ENCODE measurements around the gene EREG. TPM values are rescaled to one million over a fixed set of nuclear protein-coding genes. Genes with fewer than 3 reads are reported as not detected.

The EREG gene
- total RNA-seq, 4 donors from 2014 or later: 1.2 to 4.0 (median 4.0) TPM; not detected in 1

DNA sequence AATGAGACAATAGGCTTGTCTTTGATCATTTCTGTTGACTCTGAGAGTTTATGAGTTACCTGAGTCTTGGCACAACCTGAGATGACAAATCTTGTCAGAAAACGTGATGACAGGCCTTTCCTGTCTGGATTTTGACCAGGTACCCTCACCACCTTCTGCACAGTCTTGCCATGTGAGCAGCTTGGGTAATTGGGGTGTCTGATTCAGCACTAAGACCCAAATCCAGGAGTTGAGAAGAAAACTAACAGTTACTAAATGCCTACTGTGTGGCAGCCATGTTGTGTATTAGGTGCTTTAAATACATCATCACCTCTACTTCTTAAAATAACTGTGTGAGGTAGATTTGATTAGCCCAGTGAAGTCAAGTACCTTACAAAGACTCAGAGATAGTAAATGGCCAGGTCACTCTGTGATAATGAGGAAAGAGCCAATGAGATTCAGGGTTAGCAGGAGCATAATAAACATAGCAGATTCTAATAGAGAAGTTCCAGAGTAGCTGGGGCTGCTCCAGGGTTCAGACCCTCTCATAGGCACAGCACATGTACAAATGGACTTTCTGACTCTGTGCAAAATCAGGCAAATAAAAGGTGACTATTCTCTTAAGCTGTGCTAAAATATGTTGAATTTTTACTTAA is 2.8 kb downstream of the EREG start:
- peaks cover 0 to 38% (median 13%) of the 10 kb centered on the region in 4 donors for H3K4me1 ChIP-seq
- H3K36me3 ChIP-seq: no peaks in the 10 kb centered on the region
- 14 to 33% methylated on average over 1 of the region's 1 CpG for WGBS, 2 donors (ENCODE audit: low coverage in 1 of 2)
- in situ Hi-C loops (cut with MboI; ENCODE audit: low pct_ligation_motif_present in 1 of 4, low pct_unique_long_range_greater_than_20kb in 1 of 4, low sequenced_read_pairs in 3 of 4): no loop called here
- TF ChIP-seq, protein P1, sequence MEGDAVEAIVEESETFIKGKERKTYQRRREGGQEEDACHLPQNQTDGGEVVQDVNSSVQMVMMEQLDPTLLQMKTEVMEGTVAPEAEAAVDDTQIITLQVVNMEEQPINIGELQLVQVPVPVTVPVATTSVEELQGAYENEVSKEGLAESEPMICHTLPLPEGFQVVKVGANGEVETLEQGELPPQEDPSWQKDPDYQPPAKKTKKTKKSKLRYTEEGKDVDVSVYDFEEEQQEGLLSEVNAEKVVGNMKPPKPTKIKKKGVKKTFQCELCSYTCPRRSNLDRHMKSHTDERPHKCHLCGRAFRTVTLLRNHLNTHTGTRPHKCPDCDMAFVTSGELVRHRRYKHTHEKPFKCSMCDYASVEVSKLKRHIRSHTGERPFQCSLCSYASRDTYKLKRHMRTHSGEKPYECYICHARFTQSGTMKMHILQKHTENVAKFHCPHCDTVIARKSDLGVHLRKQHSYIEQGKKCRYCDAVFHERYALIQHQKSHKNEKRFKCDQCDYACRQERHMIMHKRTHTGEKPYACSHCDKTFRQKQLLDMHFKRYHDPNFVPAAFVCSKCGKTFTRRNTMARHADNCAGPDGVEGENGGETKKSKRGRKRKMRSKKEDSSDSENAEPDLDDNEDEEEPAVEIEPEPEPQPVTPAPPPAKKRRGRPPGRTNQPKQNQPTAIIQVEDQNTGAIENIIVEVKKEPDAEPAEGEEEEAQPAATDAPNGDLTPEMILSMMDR (IDR thresholded peaks at IDR 0.05): no peak
- TF ChIP-seq POLR2A (IDR thresholded peaks at IDR 0.05): no peak
- no peak for TF ChIP-seq EP300 (IDR thresholded peaks at IDR 0.05; ENCODE audit: low read depth)
- no peak for DNase-seq
- intact Hi-C loops (cut with DNase I; ENCODE audit: low total_unique reads): no loop called here
- no peak overlapping the region for H3K4me3 ChIP-seq
- peaks cover 14% of the 10 kb centered on the region for H3K27me3 ChIP-seq
- H3K27ac ChIP-seq: peak overlapping the region in 1 of 4 donors; percentile 61
- no peaks in the 10 kb centered on the region for H3K9me3 ChIP-seq

DNA sequence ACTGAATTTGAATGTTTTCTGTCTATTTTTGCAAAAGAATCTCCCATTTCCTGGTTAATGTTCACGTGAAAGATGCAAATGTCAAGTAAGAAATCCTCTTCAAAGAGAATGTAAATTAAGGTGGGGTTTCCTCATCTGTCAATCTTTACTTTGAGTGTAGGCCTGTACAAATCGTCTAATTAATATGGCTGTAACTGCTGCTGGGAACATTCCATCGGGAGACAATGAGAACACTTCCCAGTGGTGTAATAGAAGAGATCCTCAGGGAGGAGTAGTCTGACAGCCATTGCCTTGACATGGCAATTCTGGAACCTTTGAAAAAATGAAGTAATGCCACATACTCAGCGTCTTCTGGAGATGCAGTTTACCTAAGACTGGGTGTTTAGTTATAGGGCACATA is 3.7 kb downstream of the EREG start:
- intact Hi-C loops (cut with DNase I; ENCODE audit: low total_unique reads): no loop called here
- H3K9me3 ChIP-seq: no peaks in the 10 kb centered on the region
- DNase-seq: no peak
- H3K4me3 ChIP-seq: no peak overlapping the region
- in situ Hi-C loops (cut with MboI; ENCODE audit: low pct_ligation_motif_present in 1 of 4, low pct_unique_long_range_greater_than_20kb in 1 of 4, low sequenced_read_pairs in 3 of 4): no loop called here
- WGBS, 2 donors (ENCODE audit: low coverage in 1 of 2): 40 to 51% methylated on average over 3 to 4 of the region's 4 CpGs
- H3K36me3 ChIP-seq: no peaks in the 10 kb centered on the region
- TF ChIP-seq POLR2AphosphoS5 (IDR thresholded peaks at IDR 0.05): no peak
- TF ChIP-seq, protein P1 (IDR thresholded peaks at IDR 0.05): no peak
- no peak for TF ChIP-seq POLR2A (IDR thresholded peaks at IDR 0.05)
- no peak for TF ChIP-seq EP300 (IDR thresholded peaks at IDR 0.05; ENCODE audit: low read depth)
- peaks cover 0 to 38% (median 13%) of the 10 kb centered on the region in 4 donors for H3K4me1 ChIP-seq
- peaks cover 14% of the 10 kb centered on the region for H3K27me3 ChIP-seq
- no peak overlapping the region for H3K27ac ChIP-seq

DNA sequence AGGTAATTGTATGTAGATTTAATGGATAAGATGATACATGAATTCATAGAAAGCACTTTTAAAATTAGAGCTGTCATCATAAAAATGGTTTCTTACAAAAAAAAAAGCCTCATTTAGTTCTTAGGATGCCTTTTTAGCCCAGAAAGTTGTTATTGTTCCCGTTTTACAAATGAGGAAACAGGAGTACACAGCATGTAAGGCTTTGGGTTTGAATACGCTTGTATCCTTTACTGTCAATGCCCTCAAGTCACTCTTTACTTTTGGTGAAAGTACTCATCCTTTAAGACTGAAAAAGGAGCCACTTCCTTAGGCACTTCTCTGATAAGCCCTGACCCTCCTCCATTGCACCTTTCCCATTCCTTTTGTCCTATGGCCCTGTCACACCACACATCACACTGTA is 4.9 kb downstream of the EREG start:
- no peak for DNase-seq
- no peak for TF ChIP-seq POLR2A (IDR thresholded peaks at IDR 0.05)
- TF ChIP-seq, protein P1 (IDR thresholded peaks at IDR 0.05): no peak
- no peak for TF ChIP-seq EP300 (IDR thresholded peaks at IDR 0.05; ENCODE audit: low read depth)
- no peak for TF ChIP-seq POLR2AphosphoS5 (IDR thresholded peaks at IDR 0.05)
- intact Hi-C loops (cut with DNase I; ENCODE audit: low total_unique reads): no loop called here
- 59 to 75% methylated on average over 2 of the region's 2 CpGs for WGBS, 2 donors (ENCODE audit: low coverage in 1 of 2)
- Histone ChIP-seq H3K36me3 (no peaks in the 10 kb centered on the region), H3K27ac (no peak overlapping the region), H3K4me1 (peaks cover 0 to 44% (median 14%) of the 10 kb centered on the region in 4 donors), H3K9me3 (no peaks in the 10 kb centered on the region), H3K4me3 (no peak overlapping the region), H3K27me3 (peaks cover 4% of the 10 kb centered on the region)
- in situ Hi-C loops (cut with MboI; ENCODE audit: low pct_ligation_motif_present in 1 of 4, low pct_unique_long_range_greater_than_20kb in 1 of 4, low sequenced_read_pairs in 3 of 4): loop anchor here in 2 of 4 donors (10.0 kb wide), 3 partner anchors 165 to 305 kb away; no protein-coding TSS in a partner anchor

DNA sequence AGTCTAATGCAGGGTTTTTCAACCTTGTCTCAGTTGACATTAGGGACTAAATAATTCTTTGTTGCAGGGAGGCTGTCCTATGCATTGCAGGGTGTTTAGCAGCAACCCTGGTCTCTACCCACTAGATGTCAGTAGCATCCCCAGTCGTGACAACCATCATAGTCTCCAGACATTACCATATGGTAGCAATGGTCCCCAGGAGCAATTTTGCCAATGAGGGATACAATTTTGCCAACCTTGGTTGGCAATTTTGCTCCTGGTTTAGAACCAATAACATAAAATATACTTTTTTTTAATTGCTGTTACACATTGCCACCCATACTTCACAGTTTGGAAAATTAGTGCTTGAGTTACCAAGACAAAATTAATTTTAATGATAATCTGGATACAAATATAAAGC is 6.0 kb downstream of the EREG start:
- WGBS, 2 donors (ENCODE audit: low coverage in 1 of 2): 20% methylated on average over 1 of the region's 1 CpG; no CpG with 5 or more reads in 1 of the 2 donors
- in situ Hi-C loops (cut with MboI; ENCODE audit: low pct_ligation_motif_present in 1 of 4, low pct_unique_long_range_greater_than_20kb in 1 of 4, low sequenced_read_pairs in 3 of 4) (loop anchor here in 2 of 4 donors (10.0 kb wide), 3 partner anchors 164 to 304 kb away; no protein-coding TSS in a partner anchor), intact Hi-C loops (cut with DNase I; ENCODE audit: low total_unique reads) (no loop called here)
- Histone ChIP-seq H3K4me3 (no peak overlapping the region), H3K36me3 (no peaks in the 10 kb centered on the region), H3K4me1 (peaks cover 0 to 39% (median 7%) of the 10 kb centered on the region in 4 donors), H3K27me3 (peaks cover 2% of the 10 kb centered on the region), H3K27ac (no peak overlapping the region), H3K9me3 (no peaks in the 10 kb centered on the region)
- TF ChIP-seq POLR2A (IDR thresholded peaks at IDR 0.05): no peak
- TF ChIP-seq, protein P1 (IDR thresholded peaks at IDR 0.05): peak; percentile 51 to 67 (median 60)
- TF ChIP-seq POLR2AphosphoS5 (IDR thresholded peaks at IDR 0.05): no peak
- DNase-seq: peak; percentile 42
